Measurements from ENCODE around the gene CACNA2D3.

Gene CACNA2D3

GRCh38 chr3:54900838-54901591, 778.7 kb downstream of the CACNA2D3 start:
- no peak for DNase-seq
- Mint-ChIP-seq H3K4me1 (no peaks in the 10 kb centered on the region), H3K4me3 (no peak overlapping the region), H3K36me3 (ENCODE audit: low read depth) (no peaks in the 10 kb centered on the region), H3K27ac (no peak overlapping the region), H3K27me3 (no peaks in the 10 kb centered on the region), H3K9me3 (no peaks in the 10 kb centered on the region)
- no peak for ATAC-seq

DNA sequence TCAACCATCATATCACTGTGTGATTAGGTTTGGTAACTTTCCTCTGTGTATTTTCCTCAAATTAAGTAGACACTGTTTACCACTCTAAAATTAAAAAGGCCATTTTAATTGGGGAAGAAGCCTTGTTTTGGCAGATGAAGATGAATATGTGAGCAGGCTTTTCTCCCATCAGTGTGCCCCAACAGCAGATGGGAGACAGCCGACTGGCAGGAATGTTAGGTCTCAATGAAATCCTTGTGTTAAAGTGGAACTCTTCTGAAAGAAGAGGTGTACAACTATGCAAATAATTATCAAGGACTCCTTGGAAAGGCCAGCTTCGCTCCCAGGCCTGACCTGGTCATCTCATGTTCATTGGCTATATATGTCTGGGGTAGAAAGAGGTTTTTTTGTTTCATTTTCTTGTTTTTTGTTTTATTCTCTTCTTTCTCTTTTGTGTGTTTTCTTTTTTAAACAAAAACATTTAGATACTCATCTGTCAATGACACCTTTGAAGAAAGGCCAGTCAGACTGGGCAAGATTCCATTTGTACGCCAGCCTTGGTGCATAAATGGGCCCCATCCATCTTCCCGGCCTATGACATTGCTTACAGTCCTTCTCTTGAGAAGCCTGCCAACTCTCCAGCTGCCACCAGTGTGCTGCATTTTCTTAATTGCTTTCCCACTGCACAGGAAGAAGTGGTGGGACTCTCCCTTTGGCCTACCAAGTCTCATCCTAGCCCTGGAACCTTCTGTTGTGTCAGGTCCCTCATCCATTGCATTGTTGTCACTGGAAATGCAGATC, 779.7 kb downstream of the CACNA2D3 start:
- H3K36me3 Mint-ChIP-seq (ENCODE audit: low read depth): no peaks in the 10 kb centered on the region
- no peaks in the 10 kb centered on the region for H3K4me1 Mint-ChIP-seq
- no peak for DNase-seq
- no peaks in the 10 kb centered on the region for H3K9me3 Mint-ChIP-seq
- H3K4me3 Mint-ChIP-seq: no peak overlapping the region
- no peak for ATAC-seq
- H3K27ac Mint-ChIP-seq: no peak overlapping the region
- H3K27me3 Mint-ChIP-seq: no peaks in the 10 kb centered on the region

DNA sequence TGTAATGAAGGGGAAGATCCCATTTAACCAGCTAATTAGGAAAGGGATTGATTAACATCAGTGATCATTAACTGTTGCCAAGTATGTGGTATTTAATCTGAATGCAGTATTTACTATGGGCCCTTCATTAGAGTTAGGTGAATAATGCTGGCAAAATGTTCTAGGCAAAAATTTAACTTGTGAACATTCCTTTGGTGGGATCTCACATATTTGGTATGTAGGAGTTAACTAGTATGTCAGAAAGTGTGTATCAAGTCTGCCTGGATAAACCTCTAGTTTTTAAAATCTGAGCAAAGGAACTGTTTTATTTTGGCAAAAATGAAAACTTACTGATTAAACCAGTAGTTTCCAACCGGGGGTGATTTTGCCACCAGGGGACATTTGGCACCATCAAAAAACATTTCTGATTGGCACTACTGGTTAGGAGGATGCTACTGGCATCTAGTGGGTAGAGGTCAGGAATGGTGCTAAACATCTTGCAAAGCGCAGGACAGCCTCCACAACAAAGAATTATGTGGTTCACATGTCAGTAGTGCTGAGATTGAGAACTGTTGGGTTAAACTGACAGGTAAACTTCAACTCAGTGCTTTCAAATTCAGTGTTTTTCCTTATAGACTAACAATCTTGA, 783.0 kb downstream of the CACNA2D3 start:
- Mint-ChIP-seq H3K9me3 (no peaks in the 10 kb centered on the region), H3K4me1 (no peaks in the 10 kb centered on the region), H3K27me3 (no peaks in the 10 kb centered on the region), H3K36me3 (ENCODE audit: low read depth) (no peaks in the 10 kb centered on the region), H3K4me3 (no peak overlapping the region), H3K27ac (no peak overlapping the region)
- ATAC-seq: no peak
- no peak for DNase-seq

GRCh38 chr3:54905920-54906319, 783.6 kb downstream of the CACNA2D3 start:
- Mint-ChIP-seq H3K27ac (no peak overlapping the region), H3K4me3 (no peak overlapping the region), H3K36me3 (ENCODE audit: low read depth) (no peaks in the 10 kb centered on the region), H3K27me3 (no peaks in the 10 kb centered on the region), H3K4me1 (no peaks in the 10 kb centered on the region), H3K9me3 (no peaks in the 10 kb centered on the region)
- ATAC-seq (no peak), DNase-seq (no peak)

GRCh38 chr3:54906763-54907162, 784.4 kb downstream of the CACNA2D3 start:
- Mint-ChIP-seq H3K4me1 (no peaks in the 10 kb centered on the region), H3K9me3 (peaks cover 3% of the 10 kb centered on the region), H3K27me3 (no peaks in the 10 kb centered on the region), H3K27ac (no peak overlapping the region), H3K4me3 (no peak overlapping the region), H3K36me3 (ENCODE audit: low read depth) (no peaks in the 10 kb centered on the region)
- no peak for ATAC-seq
- no peak for DNase-seq

GRCh38 chr3:54909191-54909590, 786.8 kb downstream of the CACNA2D3 start:
- Mint-ChIP-seq H3K36me3 (ENCODE audit: low read depth) (no peaks in the 10 kb centered on the region), H3K4me1 (no peaks in the 10 kb centered on the region), H3K27ac (no peak overlapping the region), H3K9me3 (peaks cover 7% of the 10 kb centered on the region), H3K27me3 (no peaks in the 10 kb centered on the region), H3K4me3 (no peak overlapping the region)
- ATAC-seq (no peak), DNase-seq (no peak)

- Mint-ChIP-seq H3K4me1 (no peaks in the 10 kb centered on the region), H3K27ac (no peak overlapping the region), H3K27me3 (no peaks in the 10 kb centered on the region), H3K9me3 (peaks cover 10% of the 10 kb centered on the region), H3K4me3 (no peak overlapping the region), H3K36me3 (ENCODE audit: low read depth) (no peaks in the 10 kb centered on the region)
- no peak for DNase-seq
- no peak for ATAC-seq
Measured at GRCh38 chr3:54914180-54914579, 791.8 kb downstream of the CACNA2D3 start.

GRCh38 chr3:54915181-54915580, 792.8 kb downstream of the CACNA2D3 start:
- ATAC-seq (no peak), DNase-seq (no peak)
- H3K27me3 Mint-ChIP-seq: no peaks in the 10 kb centered on the region
- no peak overlapping the region for H3K27ac Mint-ChIP-seq
- H3K36me3 Mint-ChIP-seq (ENCODE audit: low read depth): no peaks in the 10 kb centered on the region
- H3K4me1 Mint-ChIP-seq: no peaks in the 10 kb centered on the region
- H3K9me3 Mint-ChIP-seq: peaks cover 10% of the 10 kb centered on the region
- no peak overlapping the region for H3K4me3 Mint-ChIP-seq

DNA sequence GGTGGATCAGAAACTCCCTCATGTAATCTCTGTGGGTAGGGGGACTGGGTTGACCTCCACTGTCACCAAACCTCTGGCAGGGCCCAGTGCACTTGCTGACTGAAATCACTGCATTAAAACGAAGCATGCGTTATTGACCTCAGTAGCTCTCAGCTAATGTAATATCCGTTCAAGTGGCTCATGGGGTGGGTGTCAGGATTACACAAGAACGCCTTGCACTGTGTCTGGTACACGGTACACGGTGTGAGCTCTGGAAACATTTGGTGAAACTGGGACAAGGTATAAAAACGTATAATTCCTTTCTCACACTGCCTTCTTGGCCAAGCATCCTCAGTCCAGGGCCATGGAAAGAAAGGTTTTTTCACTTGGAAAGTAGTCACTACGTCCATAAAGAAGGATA, 793.6 kb downstream of the CACNA2D3 start:
- no peak overlapping the region for H3K4me3 Mint-ChIP-seq
- peaks cover 10% of the 10 kb centered on the region for H3K9me3 Mint-ChIP-seq
- no peak overlapping the region for H3K27ac Mint-ChIP-seq
- no peaks in the 10 kb centered on the region for H3K27me3 Mint-ChIP-seq
- DNase-seq (no peak), ATAC-seq (no peak)
- no peaks in the 10 kb centered on the region for H3K36me3 Mint-ChIP-seq (ENCODE audit: low read depth)
- no peaks in the 10 kb centered on the region for H3K4me1 Mint-ChIP-seq

DNA sequence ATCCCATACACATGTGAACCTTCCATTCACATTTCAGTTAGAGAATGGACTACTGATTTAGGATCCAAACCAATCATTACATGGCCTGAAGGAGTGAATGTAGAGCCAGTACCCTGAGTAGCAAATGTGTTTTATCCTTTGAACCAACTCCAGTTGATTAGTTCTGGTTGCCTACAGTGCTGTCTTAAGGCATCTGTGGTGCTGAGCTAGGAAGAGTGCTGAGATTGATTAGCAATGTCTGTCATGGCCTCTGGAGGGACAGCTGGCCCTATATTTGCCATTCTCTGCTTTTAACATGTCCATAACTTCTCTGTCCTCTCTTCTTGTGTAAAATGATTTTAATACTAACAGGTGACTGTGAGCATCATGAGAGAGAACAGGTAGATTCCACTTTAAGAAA, 794.4 kb downstream of the CACNA2D3 start:
- ATAC-seq (no peak), DNase-seq (no peak)
- H3K4me3 Mint-ChIP-seq: no peak overlapping the region
- no peak overlapping the region for H3K27ac Mint-ChIP-seq
- no peaks in the 10 kb centered on the region for H3K27me3 Mint-ChIP-seq
- H3K36me3 Mint-ChIP-seq (ENCODE audit: low read depth): no peaks in the 10 kb centered on the region
- H3K4me1 Mint-ChIP-seq: no peaks in the 10 kb centered on the region
- H3K9me3 Mint-ChIP-seq: peaks cover 7% of the 10 kb centered on the region

DNA sequence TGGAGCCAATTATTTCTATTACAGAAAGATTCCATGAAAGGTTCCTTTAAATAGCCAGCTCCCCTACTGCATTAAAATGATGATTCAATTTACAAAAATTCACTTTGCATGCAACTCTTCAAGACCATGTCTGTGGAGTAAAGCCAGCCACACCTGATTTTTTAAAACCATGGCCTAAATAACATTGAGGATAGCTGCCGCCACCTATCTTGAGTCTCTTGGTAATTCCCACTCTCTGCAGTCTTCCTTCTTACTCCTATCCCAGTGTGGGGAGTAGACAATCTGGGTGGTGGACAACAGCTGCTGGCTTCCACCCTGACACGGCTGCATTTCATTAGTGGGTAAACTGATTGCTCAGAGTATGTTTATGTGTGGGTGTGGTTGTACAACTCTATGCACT, 794.8 kb downstream of the CACNA2D3 start:
- Mint-ChIP-seq H3K9me3 (peaks cover 7% of the 10 kb centered on the region), H3K4me3 (no peak overlapping the region), H3K27ac (no peak overlapping the region), H3K36me3 (ENCODE audit: low read depth) (no peaks in the 10 kb centered on the region), H3K4me1 (no peaks in the 10 kb centered on the region), H3K27me3 (no peaks in the 10 kb centered on the region)
- ATAC-seq: no peak
- DNase-seq: no peak

DNA sequence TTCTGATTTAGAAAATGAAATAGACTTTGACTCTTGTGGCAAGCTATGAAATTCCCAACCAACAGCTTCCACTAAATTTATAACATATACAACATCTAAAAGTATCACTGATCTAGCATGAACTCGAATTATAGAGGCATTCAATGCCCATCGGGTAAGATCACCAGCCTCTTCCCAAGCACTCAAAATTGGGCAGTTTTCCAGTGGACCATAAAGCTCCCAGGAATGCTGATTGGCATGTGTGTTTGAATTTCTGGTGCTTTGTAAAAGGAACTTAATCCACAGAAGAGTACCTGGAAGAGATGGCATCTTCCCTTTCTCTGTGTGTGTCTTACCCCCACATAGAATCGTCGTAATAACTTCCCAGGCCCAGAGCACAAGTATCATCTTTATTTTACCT, 795.5 kb downstream of the CACNA2D3 start:
- Mint-ChIP-seq H3K27ac (no peak overlapping the region), H3K27me3 (no peaks in the 10 kb centered on the region), H3K4me3 (no peak overlapping the region), H3K4me1 (no peaks in the 10 kb centered on the region), H3K36me3 (ENCODE audit: low read depth) (no peaks in the 10 kb centered on the region), H3K9me3 (peaks cover 3% of the 10 kb centered on the region)
- ATAC-seq (no peak), DNase-seq (no peak)

DNA sequence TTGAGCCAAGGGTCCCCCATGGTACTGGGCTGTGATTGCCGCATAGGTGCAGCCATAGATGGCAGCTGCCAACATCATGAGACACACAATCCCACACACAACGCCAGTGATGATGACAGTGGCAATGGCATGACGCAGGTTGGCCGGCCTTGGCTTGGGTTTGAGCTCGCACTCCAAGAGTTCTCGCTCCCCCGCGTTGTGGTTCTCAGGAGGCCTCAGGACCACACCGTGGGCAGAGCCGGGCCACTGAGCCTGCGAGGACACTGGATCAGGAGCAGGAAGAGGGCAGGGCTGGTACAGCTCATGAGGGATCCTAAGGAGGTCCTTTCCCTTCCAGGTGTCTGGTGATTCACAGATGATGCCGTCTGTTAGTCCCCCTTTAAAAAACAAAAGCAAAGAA, 796.2 kb downstream of the CACNA2D3 start:
- Mint-ChIP-seq H3K9me3 (peaks cover 6% of the 10 kb centered on the region), H3K27ac (no peak overlapping the region), H3K4me3 (no peak overlapping the region), H3K36me3 (ENCODE audit: low read depth) (no peaks in the 10 kb centered on the region), H3K27me3 (no peaks in the 10 kb centered on the region), H3K4me1 (no peaks in the 10 kb centered on the region)
- DNase-seq (no peak), ATAC-seq (no peak)

DNA sequence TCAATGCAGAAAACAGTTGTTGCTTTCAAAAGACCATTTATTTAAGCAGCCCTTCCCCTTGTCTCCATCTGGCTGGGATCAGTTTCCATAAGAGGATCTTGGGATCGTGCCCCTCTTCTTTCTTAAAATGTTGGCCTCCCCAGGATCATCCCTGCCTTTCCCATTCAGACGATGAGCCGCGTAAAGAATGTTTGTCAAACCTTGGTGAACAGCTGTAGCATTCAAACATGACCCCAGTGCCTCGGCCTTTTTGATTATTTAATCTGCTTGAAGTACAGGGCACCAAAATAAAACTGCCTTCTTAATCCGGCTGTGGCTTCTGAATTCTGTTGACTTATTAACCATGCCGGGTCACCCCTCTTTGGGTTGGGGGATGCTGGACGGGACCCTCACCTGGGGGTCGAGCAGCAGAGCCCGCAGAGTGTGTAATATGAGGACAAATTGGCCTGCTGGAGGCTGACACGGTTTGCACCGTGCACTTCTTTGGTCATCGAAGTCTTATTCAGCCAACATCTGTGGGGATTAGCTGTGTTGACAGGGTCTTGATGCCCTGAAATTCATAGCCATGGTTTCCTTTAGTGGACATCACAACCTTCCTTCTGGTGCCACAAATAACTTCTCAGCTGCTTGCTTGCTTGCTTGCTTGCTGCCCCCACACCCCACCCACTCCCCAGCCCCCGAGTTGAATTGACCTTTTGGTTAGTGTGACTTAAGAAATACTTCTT, 805.9 kb downstream of the CACNA2D3 start, which contains the start of gene LRTM1:
TSS of gene LRTM1 (minus strand) at position 14 of the 725 bp plus-strand sequence. CDS start 148 bp downstream, outside the sequence.
- Mint-ChIP-seq H3K36me3 (ENCODE audit: low read depth) (no peaks in the 10 kb centered on the region), H3K4me1 (no peaks in the 10 kb centered on the region), H3K27ac (no peak within 1 kb of the TSS), H3K4me3 (no peak within 1 kb of the TSS), H3K9me3 (peaks cover 2% of the 10 kb centered on the region), H3K27me3 (no peaks in the 10 kb centered on the region)
- ATAC-seq (no peak), DNase-seq (no peak)

Data from activated naive CD8-positive, alpha-beta T cell treated with anti-CD3 and anti-CD28 coated beads, Interleukin-2, amount 50 U/mL, for 24 hours (primary cell).